Measurements from ENCODE around the gene BRD9. TPM values are rescaled to one million over a fixed set of nuclear protein-coding genes. Genes with fewer than 3 reads are reported as not detected.

The BRD9 gene
- total RNA-seq, 1 donor, result 35.8 TPM

DNA sequence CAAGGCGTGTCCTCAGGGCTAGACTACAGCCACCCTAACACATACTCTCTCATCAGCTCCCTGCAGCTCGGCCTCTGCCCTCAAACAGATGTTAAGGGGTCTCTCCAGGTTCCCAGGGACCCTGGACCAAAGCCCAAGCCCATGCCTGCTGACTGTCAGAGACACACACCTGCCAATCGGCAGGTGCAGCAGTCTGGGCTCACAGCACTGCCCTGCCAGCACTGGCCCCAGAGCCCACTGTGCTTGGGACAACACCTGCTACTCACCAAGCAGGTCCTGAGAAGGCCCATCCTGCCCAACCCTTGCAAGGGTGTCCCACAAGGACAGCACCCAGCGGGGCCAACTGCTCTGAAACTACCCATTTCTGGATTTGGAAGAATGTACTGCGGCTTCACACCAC, 21.6 kb downstream of the BRD9 start:
- Histone ChIP-seq H2AFZ (ENCODE audit: low read length) (no peak overlapping the region), H4K20me1 (ENCODE audit: insufficient read depth, low read length) (peaks cover 7% of the 10 kb centered on the region), H3K79me2 (ENCODE audit: insufficient read depth, low read length) (peaks cover 7% of the 10 kb centered on the region), H3K4me3 (ENCODE audit: insufficient read depth, low read length) (no peak overlapping the region), H3K4me2 (ENCODE audit: insufficient read depth, low read length) (no peak overlapping the region), H3K27ac (ENCODE audit: low read depth, low read length) (no peak overlapping the region), H3K9me3 (ENCODE audit: low read depth, low read length) (no peaks in the 10 kb centered on the region), H3K27me3 (ENCODE audit: insufficient read depth, low read length) (no peaks in the 10 kb centered on the region), H3K36me3 (ENCODE audit: insufficient read depth, low read length) (peaks cover 73% of the 10 kb centered on the region), H3K4me1 (ENCODE audit: insufficient read depth, low read length) (no peaks in the 10 kb centered on the region)
- TF ChIP-seq, protein P1, sequence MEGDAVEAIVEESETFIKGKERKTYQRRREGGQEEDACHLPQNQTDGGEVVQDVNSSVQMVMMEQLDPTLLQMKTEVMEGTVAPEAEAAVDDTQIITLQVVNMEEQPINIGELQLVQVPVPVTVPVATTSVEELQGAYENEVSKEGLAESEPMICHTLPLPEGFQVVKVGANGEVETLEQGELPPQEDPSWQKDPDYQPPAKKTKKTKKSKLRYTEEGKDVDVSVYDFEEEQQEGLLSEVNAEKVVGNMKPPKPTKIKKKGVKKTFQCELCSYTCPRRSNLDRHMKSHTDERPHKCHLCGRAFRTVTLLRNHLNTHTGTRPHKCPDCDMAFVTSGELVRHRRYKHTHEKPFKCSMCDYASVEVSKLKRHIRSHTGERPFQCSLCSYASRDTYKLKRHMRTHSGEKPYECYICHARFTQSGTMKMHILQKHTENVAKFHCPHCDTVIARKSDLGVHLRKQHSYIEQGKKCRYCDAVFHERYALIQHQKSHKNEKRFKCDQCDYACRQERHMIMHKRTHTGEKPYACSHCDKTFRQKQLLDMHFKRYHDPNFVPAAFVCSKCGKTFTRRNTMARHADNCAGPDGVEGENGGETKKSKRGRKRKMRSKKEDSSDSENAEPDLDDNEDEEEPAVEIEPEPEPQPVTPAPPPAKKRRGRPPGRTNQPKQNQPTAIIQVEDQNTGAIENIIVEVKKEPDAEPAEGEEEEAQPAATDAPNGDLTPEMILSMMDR (IDR thresholded peaks at IDR 0.05; ENCODE audit: extremely low read depth, low read depth, low read length), result no peak
- DNase-seq (ENCODE audit: insufficient read length, low spot score, missing footprints), result no peak

DNA sequence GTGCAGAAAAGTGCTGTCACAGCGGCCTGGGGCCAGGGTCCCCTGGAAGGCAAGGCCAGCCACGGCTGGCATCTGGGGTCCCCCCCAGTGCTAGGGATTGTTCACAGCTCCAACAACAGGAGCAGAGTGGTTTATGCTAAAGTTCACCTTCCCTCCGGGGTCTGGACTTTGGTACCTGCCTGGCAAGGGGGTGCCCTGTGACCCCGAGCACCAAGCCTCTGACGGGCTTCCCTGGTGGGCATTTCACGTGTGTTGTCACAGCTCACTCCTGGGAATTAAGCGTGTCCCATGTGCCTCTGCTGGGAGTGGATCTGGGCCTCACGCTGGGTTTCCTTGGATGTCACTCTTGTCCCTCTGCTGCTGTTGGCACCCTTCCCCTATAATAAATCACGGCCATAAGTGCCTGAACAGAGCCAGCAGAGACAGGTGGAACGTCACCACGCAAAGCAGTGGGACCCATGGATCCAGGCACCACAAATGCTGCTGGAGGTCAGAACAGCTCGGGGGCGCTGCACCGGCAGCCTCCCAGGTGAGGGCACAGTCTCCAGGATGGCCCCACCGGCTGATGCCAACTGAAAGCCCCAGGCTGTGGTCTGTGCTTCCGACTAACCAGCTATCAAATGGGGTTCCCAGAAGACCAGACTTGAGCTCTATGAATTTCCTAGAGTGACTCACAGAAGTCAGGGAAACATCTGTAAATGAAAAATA, 24.0 kb downstream of the BRD9 start:
- no peaks in the 10 kb centered on the region for H3K27me3 ChIP-seq (ENCODE audit: insufficient read depth, low read length)
- no peak for DNase-seq (ENCODE audit: insufficient read length, low spot score, missing footprints)
- H3K9me3 ChIP-seq (ENCODE audit: low read depth, low read length), result no peaks in the 10 kb centered on the region
- H3K79me2 ChIP-seq (ENCODE audit: insufficient read depth, low read length), result peaks cover 3% of the 10 kb centered on the region
- no peak overlapping the region for H3K4me2 ChIP-seq (ENCODE audit: insufficient read depth, low read length)
- H3K4me1 ChIP-seq (ENCODE audit: insufficient read depth, low read length), result no peaks in the 10 kb centered on the region
- H2AFZ ChIP-seq (ENCODE audit: low read length), result no peak overlapping the region
- no peak overlapping the region for H3K27ac ChIP-seq (ENCODE audit: low read depth, low read length)
- no peak overlapping the region for H3K4me3 ChIP-seq (ENCODE audit: insufficient read depth, low read length)
- H4K20me1 ChIP-seq (ENCODE audit: insufficient read depth, low read length), result peaks cover 15% of the 10 kb centered on the region
- peaks cover 69% of the 10 kb centered on the region for H3K36me3 ChIP-seq (ENCODE audit: insufficient read depth, low read length)
- TF ChIP-seq, protein P1 (IDR thresholded peaks at IDR 0.05; ENCODE audit: extremely low read depth, low read depth, low read length), result no peak

DNA sequence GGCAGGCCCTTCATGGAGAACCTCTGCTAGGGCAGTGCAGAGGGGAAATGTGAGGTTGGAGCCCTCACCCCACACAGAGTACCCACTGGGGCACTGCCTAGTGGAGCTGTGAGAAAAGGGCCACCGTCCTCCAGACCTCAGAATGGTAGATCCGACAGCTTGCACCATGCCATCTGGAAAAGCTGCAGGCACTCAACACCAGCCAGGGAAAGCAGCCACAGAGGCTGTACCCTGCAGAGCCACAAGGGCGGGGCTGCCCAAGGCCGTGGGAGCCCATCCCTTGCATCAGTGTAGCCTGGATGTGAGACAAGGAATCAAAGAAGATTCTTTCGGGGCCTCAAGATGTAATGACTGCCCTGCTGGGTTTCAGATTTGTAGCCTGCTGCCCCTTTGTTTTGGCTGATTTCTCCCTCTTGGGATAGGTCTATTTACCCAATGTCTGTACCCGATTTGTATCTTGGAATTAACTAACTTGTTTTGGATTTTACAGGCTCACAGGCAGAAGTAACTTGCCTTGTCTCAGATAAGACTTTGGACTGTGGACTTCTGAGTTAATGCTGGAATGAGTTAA, 25.2 kb downstream of the BRD9 start:
- Histone ChIP-seq H3K79me2 (ENCODE audit: insufficient read depth, low read length) (no peaks in the 10 kb centered on the region), H3K27ac (ENCODE audit: low read depth, low read length) (no peak overlapping the region), H2AFZ (ENCODE audit: low read length) (no peak overlapping the region), H3K4me3 (ENCODE audit: insufficient read depth, low read length) (no peak overlapping the region), H3K9me3 (ENCODE audit: low read depth, low read length) (no peaks in the 10 kb centered on the region), H3K4me2 (ENCODE audit: insufficient read depth, low read length) (no peak overlapping the region), H3K36me3 (ENCODE audit: insufficient read depth, low read length) (peaks cover 70% of the 10 kb centered on the region), H3K27me3 (ENCODE audit: insufficient read depth, low read length) (no peaks in the 10 kb centered on the region), H4K20me1 (ENCODE audit: insufficient read depth, low read length) (peaks cover 20% of the 10 kb centered on the region), H3K4me1 (ENCODE audit: insufficient read depth, low read length) (no peaks in the 10 kb centered on the region)
- no peak for DNase-seq (ENCODE audit: insufficient read length, low spot score, missing footprints)
- TF ChIP-seq, protein P1 (IDR thresholded peaks at IDR 0.05; ENCODE audit: extremely low read depth, low read depth, low read length), result no peak

DNA sequence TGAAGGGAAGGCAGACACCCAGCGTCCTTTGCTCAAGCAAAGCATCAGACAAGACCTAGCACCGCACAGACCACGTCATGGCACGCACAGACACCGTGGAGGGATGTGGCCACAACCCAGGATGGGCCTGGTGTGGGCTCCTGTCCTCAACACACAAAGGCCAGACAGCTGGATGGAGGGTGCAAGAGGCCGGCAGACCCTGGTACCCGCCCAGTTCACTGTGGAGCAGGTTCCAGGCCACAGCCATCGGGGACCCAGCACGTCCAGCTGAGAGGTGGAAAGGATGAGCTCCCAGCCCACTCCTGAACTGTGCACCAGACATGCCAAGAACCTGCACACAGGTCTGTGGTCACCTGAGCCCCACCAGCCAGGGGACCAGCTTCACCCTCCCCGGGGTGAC, 26.8 kb downstream of the BRD9 start:
- no peaks in the 10 kb centered on the region for H3K27me3 ChIP-seq (ENCODE audit: insufficient read depth, low read length)
- TF ChIP-seq, protein P1 (IDR thresholded peaks at IDR 0.05; ENCODE audit: extremely low read depth, low read depth, low read length), result no peak
- DNase-seq (ENCODE audit: insufficient read length, low spot score, missing footprints), result no peak
- peaks cover 14% of the 10 kb centered on the region for H4K20me1 ChIP-seq (ENCODE audit: insufficient read depth, low read length)
- no peak overlapping the region for H2AFZ ChIP-seq (ENCODE audit: low read length)
- H3K27ac ChIP-seq (ENCODE audit: low read depth, low read length), result no peak overlapping the region
- no peaks in the 10 kb centered on the region for H3K4me1 ChIP-seq (ENCODE audit: insufficient read depth, low read length)
- H3K79me2 ChIP-seq (ENCODE audit: insufficient read depth, low read length), result no peaks in the 10 kb centered on the region
- H3K4me3 ChIP-seq (ENCODE audit: insufficient read depth, low read length), result no peak overlapping the region
- H3K9me3 ChIP-seq (ENCODE audit: low read depth, low read length), result no peaks in the 10 kb centered on the region
- no peak overlapping the region for H3K4me2 ChIP-seq (ENCODE audit: insufficient read depth, low read length)
- peaks cover 55% of the 10 kb centered on the region for H3K36me3 ChIP-seq (ENCODE audit: insufficient read depth, low read length)
